ENCODE measurements around the gene IGSF5.

DNA sequence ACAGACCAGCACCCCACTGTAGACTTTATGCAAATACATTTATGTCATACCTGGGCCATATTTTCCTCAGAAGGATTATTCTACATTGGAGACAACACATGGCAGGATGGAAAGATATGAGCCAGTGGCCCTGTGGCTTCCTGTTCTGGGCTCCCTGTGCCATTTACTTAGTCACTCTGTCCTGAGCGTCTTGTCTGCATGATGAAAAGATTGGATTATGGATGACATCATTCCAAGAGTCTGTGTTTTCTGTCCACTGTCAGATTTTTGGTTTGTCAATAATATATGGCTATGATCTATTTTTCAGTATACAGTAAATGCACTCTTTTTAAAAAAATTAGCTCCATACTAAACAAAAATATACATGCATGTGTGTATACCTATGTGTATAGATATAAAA is 30.8 kb downstream of the IGSF5 start:
- no peak for TF ChIP-seq CTCF (IDR thresholded peaks at IDR 0.05; ENCODE audit: insufficient read depth, low read length)
- no peak for TF ChIP-seq REST (IDR thresholded peaks at IDR 0.05; ENCODE audit: insufficient replicate concordance, low read depth)
- no peak for TF ChIP-seq POLR2AphosphoS5 (IDR thresholded peaks at IDR 0.05; ENCODE audit: low read depth)
- no peak for TF ChIP-seq SPI1 (IDR thresholded peaks at IDR 0.05; ENCODE audit: borderline replicate concordance, low read depth)
- no peak for TF ChIP-seq GABPA (IDR thresholded peaks at IDR 0.05; ENCODE audit: low read depth)

Data from HL-60 (cell line).